Amniotic stem cell (primary cell): ENCODE results near the gene LRP8.

Experiments used
- DNase-seq: peaks from one replicate; lab custom pipeline; 2025; lab: John Stamatoyannopoulos, UW

The LRP8 gene

GRCh38 chr1:53304527-53304926 lies 23.3 kb downstream of the LRP8 start:
- DNase-seq = no peak

- DNase-seq = no peak
These were observed 23.9 kb downstream of the LRP8 start for GRCh38 chr1:53303726-53304515.

- no peak for DNase-seq
These were observed 24.6 kb downstream of the LRP8 start for GRCh38 chr1:53303243-53303642.

GRCh38 chr1:53299233-53299632 lies 28.6 kb downstream of the LRP8 start:
- no peak for DNase-seq

- DNase-seq = no peak
These were observed 29.7 kb downstream of the LRP8 start for GRCh38 chr1:53298045-53298637.

GRCh38 chr1:53297195-53297594 lies 30.7 kb downstream of the LRP8 start:
- no peak for DNase-seq

- no peak for DNase-seq
These were observed 31.6 kb downstream of the LRP8 start for GRCh38 chr1:53296117-53296749.

GRCh38 chr1:53295726-53296116 lies 32.1 kb downstream of the LRP8 start:
- no peak for DNase-seq

GRCh38 chr1:53295295-53295694 lies 32.6 kb downstream of the LRP8 start:
- DNase-seq = no peak

GRCh38 chr1:53294567-53294966 lies 33.3 kb downstream of the LRP8 start:
- no peak for DNase-seq

- DNase-seq = no peak
These were observed 33.8 kb downstream of the LRP8 start for GRCh38 chr1:53294061-53294460.

GRCh38 chr1:53293123-53293522 lies 34.7 kb downstream of the LRP8 start:
- DNase-seq = no peak

GRCh38 chr1:53292690-53293089 lies 35.2 kb downstream of the LRP8 start:
- no peak for DNase-seq

GRCh38 chr1:53291574-53291973 lies 36.3 kb downstream of the LRP8 start:
- DNase-seq = no peak

GRCh38 chr1:53288790-53289429 lies 39.0 kb downstream of the LRP8 start:
- no peak for DNase-seq

GRCh38 chr1:53288002-53288789 lies 39.7 kb downstream of the LRP8 start:
- DNase-seq = no peak

- no peak for DNase-seq
These were observed 40.9 kb downstream of the LRP8 start for GRCh38 chr1:53286955-53287354.

- no peak for DNase-seq
These were observed 41.7 kb downstream of the LRP8 start for GRCh38 chr1:53285969-53286760.

- DNase-seq = no peak
These were observed 42.3 kb downstream of the LRP8 start for GRCh38 chr1:53285546-53285945.

- DNase-seq = no peak
These were observed 43.4 kb downstream of the LRP8 start for GRCh38 chr1:53284224-53285020.
